Psoas muscle (tissue), 8 donors: ENCODE measurements around the gene CTNNB1. TPM values are rescaled to one million over a fixed set of nuclear protein-coding genes. Genes with fewer than 3 reads are reported as not detected.

ENCODE experiments used
- ATAC-seq, 4 donors: fragments of 200-7000 bp; cut with Tn5 transposase; one replicate each; pipeline ENCODE4 v1.9.1; 2020; ENCODE audit warnings: moderate library complexity in 3 of 4, mild to moderate bottlenecking in 2 of 4
- DNase-seq, 2 donors: peaks; one replicate each; pipeline ENCODE4 v3.0.0-alpha.2; 2020
- H3K27ac ChIP-seq: fragments of 200-600 bp; one replicate; pipeline ENCODE4 v1.8.0; 2022
- H3K27me3 ChIP-seq, 3 donors: fragments of 200-600 bp in 1 of 3; one replicate each; pipeline versions ENCODE4 v1.6.1 to v1.8.0; 2013 to 2022; ENCODE audit warnings: low read length in 2 of 3, mild to moderate bottlenecking in 2 of 3, moderate library complexity in 1 of 3; ENCODE audit not compliant: insufficient read depth in 3 of 3
- H3K36me3 ChIP-seq, 2 donors: fragments of 200-600 bp in 1 of 2; one replicate each; pipeline versions ENCODE4 v1.6.1 to v1.8.0; 2013 to 2022; ENCODE audit warnings: low read depth in 1 of 2, mild to moderate bottlenecking in 1 of 2, moderate library complexity in 1 of 2; ENCODE audit not compliant: insufficient read depth in 1 of 2
- H3K4me1 ChIP-seq: fragments of 200-600 bp; one replicate; pipeline ENCODE4 v1.8.0; 2022
- H3K4me3 ChIP-seq: fragments of 200-600 bp; one replicate; pipeline ENCODE4 v1.8.0; 2022; ENCODE audit warnings: mild to moderate bottlenecking
- H3K9me3 ChIP-seq: fragments of 200-600 bp; one replicate; pipeline ENCODE4 v1.8.0; 2022
- CTCF ChIP-seq: fragments of 200-600 bp; IDR thresholded peaks from one replicate; pipeline ENCODE4 v1.8.0; 2022; ENCODE audit warnings: antibody characterized with exemption
- WGBS, 3 donors: extraction: QIAGEN DNeasy Blood & Tissue Kit; methylation state at CpG; one replicate each; pipeline versions ENCODE4 v1.1.6 to v1.1.7; 2013; 5-methylcytosine and 5-hydroxymethylcytosine counted together
- intact Hi-C, 2 donors: fragments of 100-400 bp; cut with DNase I; formaldehyde crosslinking; loops; one replicate each; pipeline versions ENCODE4 v1.11.0 to v1.14.2; 2022
- polyA plus RNA-seq, 3 donors: library from polyadenylated mRNA; stranded (reverse); fragments of 200-250 nt; gene quantifications; one replicate each; pipeline ENCODE4 v1.2.3, GENCODE V29; 2013
- total RNA-seq, 4 donors: library from RNA; stranded (reverse); fragmentation: NEBNext Ultra II Directional in 2 of 4; extraction: Animal tissue kit (Norgen Biotek cat#: 25700) in 2 of 4; gene quantifications; one replicate each; pipeline versions ENCODE4 v1.2.1 to v1.2.4, GENCODE V29; 2021 to 2023
- donor health status: healthy with polysubstance abuse.
- donor health status: DM: no; HTN: no; CAD: no; lungs with moderate emphysema.
- donor health status: Bipolar disorder and iron deficiency.
- donor health status: healthy.
- donor health status: DM: yes; HTN: yes; CAD: no.
- donor health status: DM: no; HTN: no; CAD: no.
- donor health status: DM: no; HTN: no; CAD: no.
- donor health status: DM: yes; HTN: yes; CAD: no.

The CTNNB1 gene
- total and polyA plus RNA-seq, 7 donors, result 32.1 to 128 (median 93.8) TPM

- Histone ChIP-seq H3K9me3 (no peaks in the 10 kb centered on the region), H3K27ac (no peak overlapping the region), H3K36me3 (peaks cover 29 to 90% of the 10 kb centered on the region in 2 donors), H3K27me3 (no peaks in the 10 kb centered on the region), H3K4me1 (no peaks in the 10 kb centered on the region), H3K4me3 (no peak overlapping the region)
- WGBS, 3 donors, result 49 to 55% (median 53%) methylated on average over 6 of the region's 6 CpGs
- DNase-seq, result no peak
- no peak for TF ChIP-seq CTCF
- intact Hi-C loops, result no loop called here
- ATAC-seq, result no peak
Measured at GRCh38 chr3:41234823-41235721, 35.8 kb downstream of the CTNNB1 start.

- Histone ChIP-seq H3K27me3 (no peaks in the 10 kb centered on the region), H3K4me1 (no peaks in the 10 kb centered on the region), H3K9me3 (no peaks in the 10 kb centered on the region), H3K27ac (no peak overlapping the region), H3K36me3 (peaks cover 31 to 94% of the 10 kb centered on the region in 2 donors), H3K4me3 (no peak overlapping the region)
- TF ChIP-seq CTCF, result no peak
- intact Hi-C loops, result no loop called here
- DNase-seq (no peak), ATAC-seq (no peak)
- WGBS, 3 donors, result 76 to 83% (median 79%) methylated on average over 2 of the region's 2 CpGs
Measured at GRCh38 chr3:41236228-41236627, 36.9 kb downstream of the CTNNB1 start.

GRCh38 chr3:41237907-41238306 is 38.6 kb downstream of the CTNNB1 start:
- no peak for TF ChIP-seq CTCF
- H3K4me1 ChIP-seq, result no peaks in the 10 kb centered on the region
- DNase-seq (no peak), ATAC-seq (no peak)
- H3K4me3 ChIP-seq, result no peak overlapping the region
- no peaks in the 10 kb centered on the region for H3K9me3 ChIP-seq
- no peak overlapping the region for H3K27ac ChIP-seq
- 72 to 86% (median 78%) methylated on average over 3 of the region's 3 CpGs for WGBS, 3 donors
- H3K36me3 ChIP-seq, result peaks cover 31 to 92% of the 10 kb centered on the region in 2 donors
- intact Hi-C loops, result no loop called here
- H3K27me3 ChIP-seq, result no peaks in the 10 kb centered on the region

- H3K27ac ChIP-seq, result no peak overlapping the region
- ATAC-seq, result no peak
- peaks cover 27 to 76% of the 10 kb centered on the region in 2 donors for H3K36me3 ChIP-seq
- 24 to 31% (median 27%) methylated on average over 2 of the region's 2 CpGs for WGBS, 3 donors
- no peak for DNase-seq
- H3K9me3 ChIP-seq, result no peaks in the 10 kb centered on the region
- no peaks in the 10 kb centered on the region for H3K4me1 ChIP-seq
- intact Hi-C loops, result no loop called here
- H3K4me3 ChIP-seq, result no peak overlapping the region
- H3K27me3 ChIP-seq, result no peaks in the 10 kb centered on the region
- TF ChIP-seq CTCF, result no peak
Measured at GRCh38 chr3:41239587-41239986, 40.3 kb downstream of the CTNNB1 start.
